MCF 10A (cell line): Measurements from ENCODE around the gene SLX4IP. TPM values are rescaled to one million over a fixed set of nuclear protein-coding genes. Genes with fewer than 3 reads are reported as not detected.
"Not testable (repeated sequence)": the region's sequence is repeated elsewhere in the genome, so short reads cannot be mapped to it uniquely, and the experiment has no call there.

Experiments
- BruUV-seq: library from RNA; stranded (reverse); fragments of 400-500 nt; replicated peaks from 2 replicates; lab custom pipeline; 2021; lab: Mats Ljungman, UMichigan
- CTCF ChIA-PET: fragments of 300-600 bp; sonication (Branson Sonifier 250); formaldehyde crosslinking; extraction: SDS; loops from one replicate; lab custom pipeline; 2021; ENCODE audit warnings: antibody characterized with exemption, inconsistent platforms; lab: Yijun Ruan, JAX
- POLR2A ChIA-PET: fragments of 300-600, 350-650 bp; sonication (Branson Sonifier 250); formaldehyde crosslinking; extraction: SDS; loops from one replicate; lab custom pipeline; 2020; ENCODE audit warnings: antibody characterized with exemption, inconsistent platforms; lab: Yijun Ruan, JAX
- DNase-seq: peaks from one replicate; pipeline ENCODE4 v3.0.0-alpha.2; 2018; ENCODE audit not compliant: unreplicated experiment
- H3K27ac Mint-ChIP-seq: one replicate; pipeline ENCODE4 v1.8.0; 2022; ENCODE audit warnings: mild to moderate bottlenecking, low read depth, mixed read lengths; ENCODE audit not compliant: unreplicated experiment
- H3K27me3 Mint-ChIP-seq: one replicate; pipeline ENCODE4 v1.8.0; 2022; ENCODE audit warnings: mixed read lengths; ENCODE audit not compliant: insufficient read depth, unreplicated experiment
- H3K36me3 Mint-ChIP-seq: one replicate; pipeline ENCODE4 v1.8.0; 2022; ENCODE audit warnings: mild to moderate bottlenecking, moderate library complexity, mixed read lengths; ENCODE audit not compliant: insufficient read depth, unreplicated experiment
- H3K4me1 Mint-ChIP-seq: one replicate; pipeline ENCODE4 v1.8.0; 2022; ENCODE audit warnings: mixed read lengths; ENCODE audit not compliant: insufficient read depth, unreplicated experiment
- H3K4me3 Mint-ChIP-seq: one replicate; pipeline ENCODE4 v1.8.0; 2022; ENCODE audit warnings: mild to moderate bottlenecking, moderate library complexity, mixed read lengths; ENCODE audit not compliant: unreplicated experiment
- H3K9me3 Mint-ChIP-seq: one replicate; pipeline ENCODE4 v1.8.0; 2022; ENCODE audit warnings: mixed read lengths; ENCODE audit not compliant: unreplicated experiment
- intact Hi-C: fragments of 100-400 bp; cut with micrococcal nuclease; formaldehyde crosslinking; loops from 2 replicates; pipeline ENCODE4 v1.14.1; 2022
- total RNA-seq: library from RNA; stranded (reverse); gene quantifications from 2 replicates; pipeline ENCODE4 v1.2.3, GENCODE V29; 2022
- TF ChIP-seq, protein P1 (sequence below): fragments of 200-600 bp; IDR thresholded peaks from one replicate; pipeline ENCODE4 v1.8.0; 2022; ENCODE audit warnings: antibody characterized with exemption, mild to moderate bottlenecking; ENCODE audit not compliant: unreplicated experiment

Gene SLX4IP
- total RNA-seq, 1 experiment from 2014 or later = 11.2 TPM

DNA sequence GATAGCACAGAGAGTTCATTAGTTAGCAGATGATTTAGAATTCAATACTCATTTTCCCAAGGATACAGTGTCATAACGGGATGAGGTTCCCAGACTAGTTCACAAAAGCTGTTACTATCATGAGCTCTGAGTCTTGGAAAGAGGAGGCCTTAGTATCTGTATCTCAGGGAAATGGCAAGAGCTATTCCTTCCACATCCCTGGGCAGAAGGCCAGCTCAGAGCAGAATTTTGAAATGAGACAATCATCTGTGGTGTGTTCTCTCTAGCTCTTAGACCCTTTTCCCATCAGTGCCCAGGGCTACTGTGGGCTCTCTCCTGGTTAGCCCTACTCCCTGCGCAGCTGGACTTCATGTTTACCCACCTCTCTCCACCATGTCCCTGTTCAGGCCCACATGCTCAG, 174.2 kb downstream of the SLX4IP start:
- ChIA-PET CTCF (interaction anchor here (0.6 to 1.8 kb wide), 7 partner anchors 9 to 73 kb away, joined by 3 to 8 read pairs (median 4); no protein-coding TSS in a partner anchor), POLR2A (interaction anchor here (0.7 to 1.6 kb wide), 6 partner anchors 9 to 1851 kb away, joined by 3 to 5 read pairs (median 4); no protein-coding TSS in a partner anchor)
- BruUV-seq = no TSS peak
- H3K9me3 Mint-ChIP-seq = no peaks in the 10 kb centered on the region
- intact Hi-C loops = no loop called here
- peak; percentile 51 for DNase-seq
- H3K36me3 Mint-ChIP-seq = peaks cover 7% of the 10 kb centered on the region
- no peaks in the 10 kb centered on the region for H3K27me3 Mint-ChIP-seq
- H3K27ac Mint-ChIP-seq = peak overlapping the region; percentile 57
- H3K4me1 Mint-ChIP-seq = peaks cover 10% of the 10 kb centered on the region
- TF ChIP-seq, protein P1, sequence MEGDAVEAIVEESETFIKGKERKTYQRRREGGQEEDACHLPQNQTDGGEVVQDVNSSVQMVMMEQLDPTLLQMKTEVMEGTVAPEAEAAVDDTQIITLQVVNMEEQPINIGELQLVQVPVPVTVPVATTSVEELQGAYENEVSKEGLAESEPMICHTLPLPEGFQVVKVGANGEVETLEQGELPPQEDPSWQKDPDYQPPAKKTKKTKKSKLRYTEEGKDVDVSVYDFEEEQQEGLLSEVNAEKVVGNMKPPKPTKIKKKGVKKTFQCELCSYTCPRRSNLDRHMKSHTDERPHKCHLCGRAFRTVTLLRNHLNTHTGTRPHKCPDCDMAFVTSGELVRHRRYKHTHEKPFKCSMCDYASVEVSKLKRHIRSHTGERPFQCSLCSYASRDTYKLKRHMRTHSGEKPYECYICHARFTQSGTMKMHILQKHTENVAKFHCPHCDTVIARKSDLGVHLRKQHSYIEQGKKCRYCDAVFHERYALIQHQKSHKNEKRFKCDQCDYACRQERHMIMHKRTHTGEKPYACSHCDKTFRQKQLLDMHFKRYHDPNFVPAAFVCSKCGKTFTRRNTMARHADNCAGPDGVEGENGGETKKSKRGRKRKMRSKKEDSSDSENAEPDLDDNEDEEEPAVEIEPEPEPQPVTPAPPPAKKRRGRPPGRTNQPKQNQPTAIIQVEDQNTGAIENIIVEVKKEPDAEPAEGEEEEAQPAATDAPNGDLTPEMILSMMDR = no peak
- no peak overlapping the region for H3K4me3 Mint-ChIP-seq

DNA sequence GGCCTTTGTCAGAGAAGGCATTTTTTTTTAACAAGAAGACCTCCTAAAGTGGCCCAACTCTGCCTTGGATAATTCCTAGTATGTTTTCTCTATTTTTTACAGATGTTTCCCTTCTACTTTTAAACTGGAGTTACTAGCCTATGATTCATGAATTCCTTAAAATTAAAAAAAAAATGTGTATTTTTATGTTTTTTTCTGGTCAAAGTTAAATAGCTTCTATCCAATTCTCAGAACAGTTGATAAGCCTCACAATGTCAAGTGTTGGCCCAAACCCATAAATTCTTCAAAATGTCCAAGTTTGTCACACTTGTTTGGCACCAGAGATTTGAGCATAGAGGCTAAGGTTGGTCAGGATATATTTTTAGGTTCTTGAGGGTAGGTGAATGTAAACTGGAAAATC, 174.7 kb downstream of the SLX4IP start:
- POLR2A ChIA-PET = interaction anchor here (0.6 to 1.6 kb wide), 6 partner anchors 9 to 1850 kb away, joined by 3 to 5 read pairs (median 4); no protein-coding TSS in a partner anchor
- no peaks in the 10 kb centered on the region for H3K27me3 Mint-ChIP-seq
- TF ChIP-seq, protein P1 = no peak
- no peaks in the 10 kb centered on the region for H3K9me3 Mint-ChIP-seq
- peaks cover 6% of the 10 kb centered on the region for H3K4me1 Mint-ChIP-seq
- H3K36me3 Mint-ChIP-seq = peaks cover 7% of the 10 kb centered on the region
- peak overlapping the region; percentile 57 for H3K27ac Mint-ChIP-seq
- no TSS peak for BruUV-seq
- H3K4me3 Mint-ChIP-seq = no peak overlapping the region
- no peak for DNase-seq
- intact Hi-C loops = no loop called here
- CTCF ChIA-PET = interaction anchor here (0.6 to 1.8 kb wide), 10 partner anchors 8 to 1849 kb away, joined by 3 to 8 read pairs (median 4); no protein-coding TSS in a partner anchor

DNA sequence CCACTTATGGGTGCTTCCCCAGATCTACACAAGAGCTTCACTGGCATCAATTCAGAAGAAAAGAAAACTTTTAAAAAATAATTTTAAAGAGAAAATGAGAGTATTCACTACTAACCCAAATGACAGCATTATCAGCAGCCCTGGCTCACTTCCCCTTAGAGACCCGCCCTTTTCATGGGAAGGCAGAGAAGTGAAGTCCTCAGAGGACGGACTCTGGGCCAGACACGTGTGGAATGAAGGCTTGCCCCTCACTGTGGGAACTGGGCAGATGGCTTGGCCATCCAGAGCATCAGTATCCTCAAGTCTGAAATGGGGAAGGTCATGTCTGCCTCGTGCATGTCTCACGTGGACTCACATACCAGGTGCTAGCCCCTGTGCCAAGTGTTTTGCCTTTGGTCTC, 175.1 kb downstream of the SLX4IP start:
- Mint-ChIP-seq H3K4me1 (peaks cover 3% of the 10 kb centered on the region), H3K36me3 (peaks cover 7% of the 10 kb centered on the region), H3K9me3 (no peaks in the 10 kb centered on the region), H3K4me3 (no peak overlapping the region), H3K27ac (peak overlapping the region; percentile 57), H3K27me3 (no peaks in the 10 kb centered on the region)
- no TSS peak for BruUV-seq
- POLR2A ChIA-PET = interaction anchor here (0.6 to 1.6 kb wide), 3 partner anchors 8 to 14 kb away, joined by 3 to 5 read pairs (median 4); no protein-coding TSS in a partner anchor
- TF ChIP-seq, protein P1 = no peak
- DNase-seq = no peak
- intact Hi-C loops = no loop called here
- CTCF ChIA-PET = interaction anchor here (0.6 to 1.8 kb wide), 8 partner anchors 8 to 1850 kb away, joined by 3 to 7 read pairs (median 4); no protein-coding TSS in a partner anchor

DNA sequence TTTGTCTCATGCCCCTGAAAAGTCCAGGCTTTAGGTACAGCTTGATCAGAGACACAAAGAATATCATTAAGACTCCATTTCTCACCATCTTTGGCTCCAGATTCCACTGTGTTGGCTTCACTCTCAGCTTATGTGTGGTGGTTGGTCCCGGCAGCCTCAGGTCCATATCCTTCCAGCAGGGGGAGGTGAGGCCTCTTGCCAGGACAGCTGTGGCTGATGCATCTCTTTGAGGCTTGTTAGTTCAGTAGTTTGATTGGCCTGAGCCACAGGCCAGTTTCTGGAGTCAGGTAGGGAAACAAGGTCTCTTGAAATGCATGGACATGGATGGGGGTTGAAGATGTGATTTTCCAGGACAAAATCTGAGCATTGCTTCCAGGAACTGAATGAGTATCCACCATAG, 176.3 kb downstream of the SLX4IP start:
- no peaks in the 10 kb centered on the region for H3K4me1 Mint-ChIP-seq
- intact Hi-C loops = no loop called here
- H3K27ac Mint-ChIP-seq = no peak overlapping the region
- POLR2A ChIA-PET = interaction anchor here (0.6 to 0.7 kb wide), 3 partner anchors 34 to 73 kb away, joined by 3 to 4 read pairs (median 3); no protein-coding TSS in a partner anchor
- no TSS peak for BruUV-seq
- CTCF ChIA-PET = interaction anchor here (0.6 kb wide), 2 partner anchors 32 to 525 kb away, joined by 3 read pairs; no protein-coding TSS in a partner anchor
- no peaks in the 10 kb centered on the region for H3K27me3 Mint-ChIP-seq
- TF ChIP-seq, protein P1 = peak; percentile 16
- peaks cover 7% of the 10 kb centered on the region for H3K36me3 Mint-ChIP-seq
- H3K9me3 Mint-ChIP-seq = peaks cover 2% of the 10 kb centered on the region
- peak; percentile 69 for DNase-seq
- H3K4me3 Mint-ChIP-seq = no peak overlapping the region

DNA sequence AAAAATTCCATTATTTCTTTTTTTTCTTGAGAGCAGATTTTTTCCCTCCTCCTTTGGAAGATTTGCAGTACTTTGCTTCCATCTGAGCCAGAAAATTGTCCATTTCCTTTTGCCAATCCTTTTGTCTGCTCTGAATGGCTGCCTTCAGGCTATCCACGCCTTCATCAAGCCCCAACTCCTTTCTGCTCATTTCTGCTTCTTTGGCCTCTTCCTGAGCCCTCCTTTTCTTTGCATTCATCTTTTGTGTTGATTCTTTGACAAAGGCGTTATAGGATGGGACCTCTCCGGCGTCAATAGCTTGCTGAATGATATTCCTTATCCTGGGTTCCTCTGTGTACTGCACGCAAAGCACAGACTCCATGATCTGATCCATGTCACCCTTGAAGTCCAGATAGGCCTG, 178.3 kb downstream of the SLX4IP start:
- H3K27ac Mint-ChIP-seq, H3K27me3 Mint-ChIP-seq, BruUV-seq, DNase-seq, H3K36me3 Mint-ChIP-seq, H3K9me3 Mint-ChIP-seq, H3K4me1 Mint-ChIP-seq, H3K4me3 Mint-ChIP-seq, intact Hi-C loops: not testable (repeated sequence)
- POLR2A ChIA-PET = interaction anchor here (2.2 kb wide), 1 partner anchor 8 kb away, joined by 15 read pairs; no protein-coding TSS in a partner anchor
- CTCF ChIA-PET = interaction anchor here (0.7 kb wide), 1 partner anchor 57 kb away, joined by 3 read pairs; no protein-coding TSS in a partner anchor
